ENCODE data around the gene LMNTD2.
"Not testable (repeated sequence)": the region's sequence is repeated elsewhere in the genome, so short reads cannot be mapped to it uniquely, and the experiment has no call there.

The LMNTD2 gene

GRCh38 chr11:587546-587945, 27.0 kb upstream of the LMNTD2 start:
- DNase-seq (ENCODE audit: low spot score) = no peak

GRCh38 chr11:586376-587316, 26.1 kb upstream of the LMNTD2 start:
- no peak for DNase-seq (ENCODE audit: low spot score)

GRCh38 chr11:584287-584686, 23.7 kb upstream of the LMNTD2 start:
- no peak for DNase-seq (ENCODE audit: low spot score)

GRCh38 chr11:581752-582151, 21.2 kb upstream of the LMNTD2 start:
- DNase-seq (ENCODE audit: low spot score) = no peak

GRCh38 chr11:581342-581741, 20.8 kb upstream of the LMNTD2 start:
- no peak for DNase-seq (ENCODE audit: low spot score)

- DNase-seq (ENCODE audit: low spot score) = no peak
These were observed 19.5 kb upstream of the LMNTD2 start for GRCh38 chr11:579830-580601.

GRCh38 chr11:578276-579035, 17.9 kb upstream of the LMNTD2 start:
- DNase-seq (ENCODE audit: low spot score) = no peak

GRCh38 chr11:577611-577894, 17.0 kb upstream of the LMNTD2 start:
- DNase-seq (ENCODE audit: low spot score) = no peak

- no peak for DNase-seq (ENCODE audit: low spot score)
These were observed 16.5 kb upstream of the LMNTD2 start for GRCh38 chr11:576811-577610.

GRCh38 chr11:575996-576768, 15.6 kb upstream of the LMNTD2 start, which contains the start of gene PHRF1:
TSS of gene PHRF1 (plus strand) at chr11:576470. CDS start at chr11:581513, 5,043 bp downstream.
- DNase-seq (ENCODE audit: low spot score) = peak; percentile 94

- DNase-seq (ENCODE audit: low spot score) = peak; percentile 61
These were observed 14.9 kb upstream of the LMNTD2 start for GRCh38 chr11:575313-575995.

GRCh38 chr11:574632-575312, 14.2 kb upstream of the LMNTD2 start:
- DNase-seq (ENCODE audit: low spot score) = no peak

- DNase-seq (ENCODE audit: low spot score) = not testable (repeated sequence)
These were observed 13.6 kb upstream of the LMNTD2 start for GRCh38 chr11:574031-574570.

GRCh38 chr11:573146-573759, 12.7 kb upstream of the LMNTD2 start:
- DNase-seq (ENCODE audit: low spot score) = no peak

- no peak for DNase-seq (ENCODE audit: low spot score)
These were observed 11.3 kb upstream of the LMNTD2 start for GRCh38 chr11:571802-572185.

GRCh38 chr11:569158-569885, 8.8 kb upstream of the LMNTD2 start:
- no peak for DNase-seq (ENCODE audit: low spot score)

GRCh38 chr11:568306-569157, 8.0 kb upstream of the LMNTD2 start:
- peak; percentile 93 for DNase-seq (ENCODE audit: low spot score)
